Nucleus accumbens (tissue), 56 donors: ENCODE measurements around the gene SEZ6.

Experiments
- DNase-seq, 56 donors: peaks; one replicate each; lab custom pipeline; 2025; lab: John Stamatoyannopoulos, UW

Gene SEZ6

DNA sequence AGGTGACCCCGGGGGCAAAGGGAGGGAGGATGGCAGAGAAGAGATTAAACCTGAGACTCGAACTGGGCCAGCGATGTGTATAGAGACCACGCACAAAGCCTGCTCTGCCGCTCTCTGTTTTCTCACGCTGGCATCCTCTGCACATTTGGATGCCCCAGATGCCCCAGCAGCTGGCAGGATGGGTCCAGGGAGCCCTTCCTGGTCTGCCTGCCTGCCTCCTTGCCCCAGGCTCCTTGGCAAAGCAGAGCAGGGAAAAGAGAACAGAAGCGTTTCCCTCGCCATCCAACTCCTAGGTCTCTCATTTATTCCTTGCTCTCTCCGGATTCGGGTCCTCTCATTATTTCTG lies 31.9 kb upstream of the SEZ6 start:
- DNase-seq: no peak

DNA sequence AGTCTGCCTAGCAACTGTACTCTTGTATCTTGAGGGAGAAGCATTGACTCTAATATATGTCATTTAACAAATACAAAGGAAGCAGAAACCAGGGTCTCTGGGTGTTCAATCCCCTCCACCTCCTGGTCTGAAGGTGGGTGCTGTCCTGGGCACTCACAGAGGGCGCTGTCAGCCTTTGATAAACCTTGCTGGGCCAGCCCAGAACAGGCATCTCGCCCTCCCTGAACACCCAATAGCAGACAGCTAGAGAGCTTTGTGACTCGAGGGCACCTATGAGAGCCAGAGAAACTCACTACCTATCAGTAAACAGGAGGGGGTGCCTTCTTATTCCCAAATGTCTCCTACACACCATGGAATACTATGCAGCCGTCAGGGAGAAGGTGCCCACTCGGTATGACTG lies 30.8 kb upstream of the SEZ6 start:
- DNase-seq: no peak

DNA sequence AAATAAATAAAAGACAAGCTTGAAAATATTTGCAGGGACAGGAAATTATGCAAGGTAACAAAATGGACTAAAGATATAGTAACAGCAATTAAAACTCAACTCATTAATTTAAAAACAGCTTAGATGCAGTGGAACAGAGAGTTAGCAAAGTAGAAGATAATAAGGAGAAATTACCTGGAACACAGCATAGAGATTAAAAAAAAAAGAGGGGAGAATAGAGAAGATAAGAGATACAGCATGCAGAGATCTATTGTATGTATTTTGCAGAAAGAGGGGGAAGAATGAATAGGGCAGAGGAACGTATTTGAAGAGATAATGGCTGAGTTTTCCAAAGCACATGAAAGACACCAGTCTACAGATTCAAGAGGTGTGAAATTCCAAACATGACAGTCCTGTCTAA lies 28.7 kb upstream of the SEZ6 start:
- no peak for DNase-seq

DNA sequence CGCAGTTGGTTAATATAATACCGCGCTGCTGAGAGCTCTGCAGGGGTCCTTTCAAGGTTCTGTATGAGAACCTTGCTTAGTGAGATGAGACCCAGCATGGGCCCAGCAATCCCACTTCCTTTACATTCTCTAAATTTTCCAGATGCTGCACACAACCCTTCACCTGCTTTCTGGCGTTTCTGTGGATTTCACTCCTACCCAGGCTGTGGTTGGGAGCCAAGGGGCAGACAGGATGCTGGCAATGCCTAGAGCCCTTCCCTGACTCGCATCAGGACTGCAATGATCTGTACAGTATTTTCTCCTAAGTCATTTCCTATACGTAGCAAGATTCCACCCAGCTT lies 27.0 kb upstream of the SEZ6 start:
- DNase-seq: no peak

DNA sequence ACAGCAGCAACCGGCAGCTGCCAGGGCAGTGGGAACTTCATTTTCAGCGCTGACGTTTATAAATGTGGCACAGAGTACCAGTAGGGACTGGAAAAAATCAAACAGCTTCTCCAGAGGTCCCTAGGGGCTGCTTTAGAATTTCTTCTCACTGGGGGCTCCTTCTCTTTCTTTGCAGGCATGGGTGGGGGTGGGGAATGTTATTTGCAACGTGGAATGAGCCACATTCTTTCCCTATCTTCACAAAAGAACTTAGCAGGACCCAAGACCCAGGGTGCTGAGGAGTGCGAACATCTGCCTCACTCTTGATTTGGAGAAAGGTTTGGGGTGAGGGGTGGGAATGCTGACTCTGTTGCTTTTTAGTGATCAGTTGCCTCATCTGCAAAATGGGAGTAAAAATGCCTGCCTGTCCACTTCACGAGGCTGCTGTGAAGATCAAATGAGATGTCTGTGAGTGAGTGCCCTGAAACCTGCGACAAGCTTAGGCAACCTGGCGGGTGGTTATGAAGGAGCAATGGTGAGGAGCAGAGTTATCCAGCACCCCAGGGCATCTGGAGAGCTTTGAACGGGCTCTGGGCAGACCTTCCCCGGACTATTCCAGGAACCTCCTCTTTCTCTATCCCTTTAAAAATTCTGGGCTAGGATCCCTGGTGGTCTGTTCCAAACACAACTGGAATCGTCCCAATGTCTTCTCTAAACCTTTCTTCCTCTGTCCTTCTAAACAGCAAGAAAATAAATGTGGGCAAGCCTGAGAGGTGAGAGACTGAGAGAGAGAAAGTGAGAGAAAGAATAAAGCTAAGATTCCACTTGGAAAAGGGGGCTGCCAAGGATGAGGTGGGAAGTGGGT lies 26.4 kb upstream of the SEZ6 start:
- no peak for DNase-seq

DNA sequence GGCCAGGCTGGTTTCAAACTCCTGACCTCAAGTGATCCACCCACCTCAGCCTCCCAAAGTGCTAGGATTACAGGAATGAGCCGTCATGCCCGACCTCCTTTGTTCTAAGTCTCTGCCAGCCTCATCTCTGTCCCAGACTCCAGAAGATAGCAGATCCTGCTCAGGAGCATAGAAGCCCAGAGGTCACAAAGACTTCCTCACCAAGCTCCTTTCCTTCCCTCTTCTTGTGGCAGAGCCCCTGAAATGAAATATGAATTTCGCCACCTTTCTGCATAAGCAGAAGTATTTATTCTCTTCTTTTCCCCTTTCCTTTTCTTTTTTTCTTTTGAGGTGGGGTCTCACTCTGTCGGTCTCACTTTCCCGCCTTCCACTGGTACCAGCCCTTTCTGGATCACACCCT lies 25.7 kb upstream of the SEZ6 start:
- no peak for DNase-seq

DNA sequence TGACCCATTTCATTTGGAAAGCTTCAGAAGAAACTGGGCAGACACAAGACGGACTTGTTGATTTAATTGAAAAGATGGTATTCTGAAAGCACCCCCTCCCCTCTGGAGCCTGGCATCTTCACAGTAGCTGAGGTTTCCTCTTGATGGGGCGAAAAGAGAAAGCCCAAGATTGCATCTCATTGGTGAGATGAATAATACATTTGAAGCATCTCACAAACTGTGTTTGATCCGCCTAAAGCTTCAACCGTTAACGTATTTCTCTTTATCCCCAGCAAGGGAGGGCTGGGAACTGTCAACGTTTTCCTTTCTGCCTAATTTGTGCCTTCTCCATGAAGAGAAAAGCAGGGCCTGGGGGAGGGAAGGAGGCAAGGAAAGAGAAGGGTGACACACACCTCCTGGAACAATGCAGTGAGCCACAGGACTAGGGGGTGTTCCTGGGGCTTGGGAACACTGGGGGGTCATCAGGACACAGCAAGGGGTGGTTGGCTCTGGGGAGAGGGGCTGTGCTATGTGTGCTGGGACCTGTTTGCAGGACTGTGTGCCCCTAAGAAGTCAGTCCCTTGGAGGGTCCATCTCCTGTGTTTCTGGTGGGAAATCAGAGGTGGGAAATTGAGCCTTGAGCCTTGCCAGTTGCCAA lies 18.6 kb upstream of the SEZ6 start:
- DNase-seq: peak in 4 of 56 donors; percentile 12 to 34 (median 18)

DNA sequence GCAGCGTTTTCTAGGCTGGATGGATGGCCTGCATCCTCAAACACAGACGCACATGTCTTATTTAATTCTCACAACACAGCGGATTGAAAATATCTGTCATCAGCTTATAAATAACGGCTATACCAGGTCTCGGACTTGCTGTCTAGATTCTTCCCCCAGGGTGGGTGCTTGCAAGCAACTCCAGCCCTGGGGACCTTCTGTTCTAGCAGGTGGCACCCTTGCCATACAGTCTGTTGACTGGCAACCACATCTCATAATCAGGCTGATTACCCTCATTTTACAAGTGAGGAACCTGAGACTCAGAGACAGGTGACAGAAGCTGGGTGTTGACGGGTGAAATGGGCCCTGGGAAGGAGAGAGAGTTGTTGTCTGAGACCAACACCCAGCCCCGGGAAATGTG lies 16.2 kb upstream of the SEZ6 start:
- no peak for DNase-seq

DNA sequence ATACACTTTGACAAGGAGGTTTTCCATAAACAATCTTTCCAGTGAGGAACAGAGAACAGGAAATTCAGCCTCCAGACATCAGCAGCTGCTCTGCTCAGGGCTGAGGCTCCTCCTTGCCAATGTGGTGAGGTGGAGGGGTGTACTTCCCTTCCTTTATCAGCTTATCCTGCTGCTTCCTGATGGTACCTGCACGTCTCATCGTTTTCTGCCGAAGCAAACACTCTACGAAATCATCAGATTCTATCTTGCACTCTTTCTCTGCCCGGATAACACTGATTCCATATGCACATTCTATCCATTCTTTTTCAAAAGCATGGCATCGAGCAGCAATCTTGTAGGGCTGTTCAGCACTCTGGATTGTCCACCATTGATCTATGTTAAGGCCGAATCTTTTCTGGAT lies 15.4 kb upstream of the SEZ6 start:
- DNase-seq: no peak

DNA sequence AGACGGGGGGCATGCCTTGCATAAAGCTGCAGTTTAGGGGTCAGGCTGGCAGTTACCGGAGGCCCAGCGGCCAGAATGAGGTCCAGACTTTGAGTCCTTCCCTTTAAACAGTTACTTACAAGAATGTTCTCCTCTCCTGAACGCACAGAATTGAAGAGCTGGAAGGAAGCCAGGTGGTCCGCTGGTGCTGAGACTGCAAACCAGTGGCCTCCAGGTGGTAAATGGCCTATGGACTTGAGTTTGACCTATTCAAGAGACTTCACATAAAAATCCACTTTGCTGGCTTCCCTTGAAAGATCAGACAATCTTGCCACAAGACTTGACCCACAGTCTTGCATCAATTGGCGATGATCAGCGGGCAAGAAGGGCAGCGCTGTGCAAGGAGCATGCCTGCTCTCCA lies 14.7 kb upstream of the SEZ6 start:
- DNase-seq: no peak

DNA sequence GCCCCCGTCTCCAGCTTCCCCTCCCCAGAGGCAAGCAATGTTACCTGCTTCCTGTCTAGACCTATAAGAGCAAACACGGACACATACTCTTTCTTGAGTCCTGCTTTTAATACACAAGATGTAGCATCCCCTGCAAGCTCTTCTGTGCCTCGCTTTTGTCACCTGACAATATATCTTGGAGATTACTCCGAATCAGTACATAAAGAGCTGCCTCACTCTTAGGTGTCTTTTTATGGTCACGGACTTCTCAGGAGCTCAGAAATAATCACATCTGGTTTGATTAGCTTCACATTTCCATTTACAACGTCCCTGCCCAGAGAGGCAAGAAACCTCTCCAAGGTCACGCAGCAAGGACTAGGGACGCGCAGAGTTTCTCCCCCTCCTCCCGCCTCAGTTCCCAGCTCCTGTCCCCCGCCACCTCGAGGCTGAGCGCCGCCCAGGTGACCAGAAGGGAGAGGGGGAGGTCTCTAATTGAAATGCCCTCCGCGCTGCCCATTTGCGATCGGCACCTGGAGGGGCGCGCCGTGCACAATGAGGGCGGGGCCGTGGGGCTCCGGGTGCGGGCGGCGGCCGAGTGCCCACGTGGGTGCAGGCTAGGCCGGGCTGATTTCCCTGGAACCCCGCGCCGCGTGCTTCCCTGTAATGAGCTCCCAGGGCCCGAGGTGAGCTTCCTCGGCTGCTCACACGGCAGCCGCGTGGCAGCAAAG lies 13.8 kb upstream of the SEZ6 start:
- DNase-seq: peak in 12 of 56 donors; percentile 16 to 54 (median 28)

DNA sequence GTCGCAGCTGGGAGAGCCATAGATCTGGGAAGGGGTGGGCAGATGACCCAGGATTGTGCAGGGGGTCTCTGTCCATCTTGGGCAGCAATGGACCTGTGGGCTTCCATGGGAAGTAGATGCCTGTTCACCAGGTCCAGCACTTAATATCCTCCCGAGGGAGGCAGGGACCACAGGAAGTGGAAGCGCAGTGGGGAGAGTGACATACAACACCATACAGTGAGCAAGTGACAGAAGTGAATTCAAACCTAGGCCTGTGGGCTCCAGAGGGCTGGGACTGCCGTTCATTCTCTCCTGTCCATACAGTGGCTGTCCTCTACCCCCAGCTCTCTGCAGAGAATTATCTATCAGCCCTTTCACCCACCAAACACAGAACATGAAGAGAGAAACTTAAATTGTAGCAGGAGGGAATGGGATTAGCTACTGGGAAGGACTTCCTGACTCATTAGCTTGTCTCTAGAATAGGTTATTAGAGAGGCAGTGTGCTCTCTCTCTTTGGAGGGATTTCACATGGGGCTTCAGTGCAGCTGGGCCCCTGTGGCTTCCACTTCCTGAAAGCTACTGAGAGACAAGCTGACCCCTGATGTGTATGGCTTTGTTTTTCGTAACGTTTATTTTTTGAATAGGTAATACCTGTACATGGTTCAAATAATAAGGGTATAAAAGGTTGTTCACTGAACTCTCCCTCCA lies 13.1 kb upstream of the SEZ6 start:
- no peak for DNase-seq

DNA sequence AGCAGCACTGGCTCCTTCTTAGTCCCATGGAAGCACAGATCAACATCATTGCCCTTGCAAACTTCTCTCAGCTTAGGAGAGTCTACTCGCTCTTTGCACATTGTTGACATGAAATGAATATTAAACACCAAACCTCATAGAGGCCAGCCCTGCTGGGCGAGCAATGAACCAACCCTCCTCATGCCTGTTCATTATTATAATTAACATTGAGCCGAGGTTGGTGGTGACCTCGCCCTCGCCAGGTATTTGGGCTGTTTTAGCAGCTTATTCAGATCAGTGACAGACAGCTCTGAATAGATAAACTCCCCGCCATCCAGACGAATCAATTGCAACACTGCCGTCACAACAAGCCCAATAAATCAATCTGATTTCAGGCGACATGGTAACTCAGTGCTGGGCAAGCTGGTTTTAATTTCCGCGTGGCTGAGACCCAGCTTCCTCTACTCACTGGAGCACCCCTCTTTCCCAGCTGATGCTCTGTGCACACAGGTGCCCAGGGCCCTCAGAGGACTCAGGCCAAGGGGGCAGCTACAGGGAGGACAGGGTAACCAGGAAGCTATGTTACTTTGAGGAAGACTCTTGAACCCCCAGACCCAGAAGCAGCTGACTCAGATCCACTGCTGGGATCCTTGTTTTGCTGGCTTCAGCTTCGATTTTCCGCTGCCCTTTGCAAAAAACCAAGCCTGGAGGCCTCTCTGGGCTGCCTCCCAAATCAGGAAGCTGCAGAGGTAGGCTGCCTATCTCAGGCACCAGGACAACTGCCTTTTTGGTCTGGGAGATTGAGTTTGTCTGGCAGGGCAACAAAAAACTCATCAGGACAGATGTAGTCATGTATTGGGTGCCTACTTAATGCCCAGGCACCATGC lies 10.7 kb upstream of the SEZ6 start:
- no peak for DNase-seq

DNA sequence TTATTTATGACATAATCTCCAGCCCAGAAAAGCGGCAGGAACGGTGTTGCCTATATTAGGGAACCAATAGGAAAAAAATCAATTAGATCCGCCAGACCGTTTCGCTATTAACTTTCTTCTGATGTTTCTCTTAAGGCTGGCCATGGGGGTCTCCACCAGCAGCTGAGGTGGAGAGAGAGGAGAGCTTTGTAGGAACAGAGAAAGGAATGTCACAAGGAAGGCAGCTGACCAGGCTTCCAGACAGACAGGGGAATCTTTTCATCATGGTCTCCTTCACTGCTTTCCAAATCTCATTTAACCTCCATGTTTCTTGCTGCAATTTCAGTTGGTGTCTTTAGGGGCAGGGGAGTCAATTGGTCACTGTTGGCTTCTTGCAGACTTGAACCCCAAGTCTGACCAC lies 8.9 kb upstream of the SEZ6 start:
- no peak for DNase-seq

DNA sequence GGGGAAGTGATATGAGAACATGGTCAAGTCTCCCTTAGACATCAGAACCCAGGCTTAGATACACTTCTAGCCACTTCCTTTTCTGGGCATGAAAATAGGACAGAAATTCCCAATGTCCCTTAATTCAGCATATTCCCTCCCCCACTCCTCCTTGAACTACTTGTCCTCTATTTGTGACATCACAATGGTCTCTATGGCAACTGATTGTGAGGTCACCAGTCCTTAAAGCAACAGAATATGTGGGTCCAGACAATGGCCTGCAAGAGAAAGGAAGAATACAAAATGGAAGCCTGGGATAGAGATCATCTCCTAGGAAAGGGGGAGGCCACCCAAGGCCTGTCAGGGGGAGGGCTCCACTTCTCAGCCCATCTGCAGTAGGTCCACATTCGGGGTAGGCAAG lies 6.7 kb upstream of the SEZ6 start:
- DNase-seq: no peak

DNA sequence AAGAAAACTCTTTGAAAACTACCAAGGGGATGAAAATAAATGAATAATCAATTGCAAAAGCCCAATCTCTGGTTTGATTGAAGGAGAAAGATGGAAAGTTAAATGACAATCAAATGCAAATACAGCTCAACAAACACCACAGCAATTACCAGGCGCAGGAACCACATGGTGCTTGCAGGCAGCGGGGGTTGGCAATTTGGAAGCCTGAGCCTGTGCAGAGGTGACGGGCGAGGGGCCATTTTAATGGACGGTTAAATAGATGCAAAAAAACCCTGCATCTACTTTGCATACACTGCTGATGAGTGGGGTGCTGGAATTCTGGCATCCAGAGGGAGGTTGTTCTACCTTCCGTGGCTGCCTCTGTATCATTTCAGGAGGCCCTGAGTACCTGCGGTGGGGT lies 4.8 kb upstream of the SEZ6 start:
- no peak for DNase-seq

DNA sequence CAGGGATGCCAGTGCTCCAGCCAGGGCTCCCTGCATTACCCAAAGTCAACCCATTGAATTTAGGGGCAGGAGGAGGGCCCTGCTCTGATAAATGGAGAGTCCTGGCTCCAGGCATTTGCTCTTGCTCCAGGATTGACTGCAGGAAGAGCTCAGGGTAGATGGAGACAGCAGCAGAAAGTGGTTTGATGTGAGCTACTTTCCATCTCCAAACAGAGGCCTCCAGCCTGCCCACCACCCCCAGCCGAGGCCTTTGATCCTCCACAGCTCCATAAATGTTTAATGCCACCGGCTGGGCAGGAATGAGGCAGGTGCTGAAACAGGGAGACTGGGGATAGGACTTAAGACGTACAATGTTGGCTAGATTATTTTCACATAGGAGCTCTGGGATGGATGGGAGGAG lies 4.3 kb upstream of the SEZ6 start:
- no peak for DNase-seq

DNA sequence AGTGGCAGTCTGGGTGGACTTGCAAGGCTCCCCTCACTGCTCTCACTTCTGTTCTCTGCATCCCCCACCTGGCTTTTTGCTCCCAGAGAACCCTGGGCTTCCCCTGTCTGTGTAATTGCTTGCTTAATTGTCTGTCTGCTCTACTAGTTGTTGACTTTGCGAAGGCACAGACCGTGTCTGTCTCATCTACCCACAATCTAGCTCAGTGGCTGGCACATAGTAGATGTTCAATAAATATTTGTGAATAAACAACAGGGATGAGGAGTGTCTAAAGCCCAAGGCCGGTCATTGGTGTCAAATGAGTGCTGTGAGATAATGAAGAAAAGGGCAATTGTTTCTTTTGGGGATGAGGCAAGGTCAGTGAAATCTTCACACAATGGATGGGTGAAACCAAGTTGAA lies 2.8 kb upstream of the SEZ6 start:
- no peak for DNase-seq

DNA sequence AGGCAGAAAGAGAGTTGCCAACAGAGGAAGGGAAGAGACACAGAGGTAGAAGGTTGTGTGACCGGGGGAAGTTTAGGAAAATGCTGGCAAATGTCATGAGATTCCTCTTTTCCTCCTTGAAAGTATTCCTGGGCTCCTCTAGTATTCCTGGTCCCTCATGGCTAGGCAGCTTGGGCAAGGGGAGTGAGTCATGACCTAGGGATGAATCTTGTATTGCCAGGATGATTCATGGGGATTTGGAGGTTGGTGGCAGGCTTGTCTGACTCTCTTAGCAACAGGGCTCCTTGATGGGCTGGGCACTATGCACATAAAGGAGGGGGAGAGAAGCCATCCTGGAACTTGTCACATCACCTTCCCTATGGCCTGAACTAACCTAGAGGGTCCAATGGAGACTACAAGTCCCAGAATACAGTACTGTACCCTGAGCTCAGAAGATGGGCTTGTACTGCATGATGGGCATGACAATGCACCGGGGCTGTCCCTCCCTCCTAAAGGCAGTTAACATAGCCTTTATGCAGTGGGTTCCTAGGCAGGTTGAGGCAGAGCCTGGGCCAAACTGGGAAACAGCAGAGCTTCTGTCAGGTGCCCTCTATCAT lies 2.1 kb upstream of the SEZ6 start:
- peak in 2 of 56 donors; percentile 15 to 32 for DNase-seq

DNA sequence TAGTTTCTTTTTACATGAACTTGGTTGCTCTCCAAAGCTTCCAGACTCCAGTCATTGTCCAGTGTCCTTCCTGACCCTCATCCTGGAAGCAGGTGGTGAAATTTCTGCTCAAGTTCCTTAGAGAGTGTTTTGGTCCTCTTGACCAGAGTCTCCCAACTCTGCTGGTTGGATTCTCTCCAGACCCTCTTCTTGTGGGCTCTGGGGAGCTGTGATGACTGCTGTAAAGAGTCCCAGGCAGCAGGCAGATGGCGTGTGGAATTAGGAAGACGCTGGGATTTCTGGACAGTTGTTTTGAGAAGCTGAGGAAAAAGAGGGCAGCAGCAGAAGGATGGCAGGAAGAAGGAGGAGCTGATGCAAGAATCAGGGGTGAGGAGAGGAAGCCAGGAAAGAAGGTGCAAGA lies 1.6 kb upstream of the SEZ6 start:
- DNase-seq: no peak
